HCT116 (cell line): Measurements from ENCODE around the gene NPLOC4.

Experiments used
- CTCF ChIP-seq, 3 experiments: fragments of 200-600 bp in 1 of 3; sonication (generic) in 1 of 3; IDR thresholded peaks in 2 of 3; conservative IDR thresholded peaks in 1 of 3; 2 replicates each; pipeline ENCODE4 v1.5.1; 2012 to 2017; ENCODE audit warnings: low read depth in 2 of 3, low read length in 2 of 3, antibody characterized with exemption in 1 of 3, borderline replicate concordance in 1 of 3, control low read depth in 1 of 3, mild to moderate bottlenecking in 1 of 3, mixed read lengths in 1 of 3, mixed run types in 1 of 3, moderate library complexity in 1 of 3; ENCODE audit not compliant: insufficient read depth in 1 of 3
- EZH2 ChIP-seq: fragments of 200-600 bp; sonication (generic); IDR thresholded peaks from 2 replicates; pipeline ENCODE4 v1.6.1; 2017; ENCODE audit warnings: antibody characterized with exemption, mixed run types
- EZH2phosphoT487 ChIP-seq: fragments of 200-600 bp; IDR thresholded peaks from 2 replicates; pipeline ENCODE4 v1.6.1; 2018; ENCODE audit warnings: antibody characterized with exemption, borderline replicate concordance
- FOSL1 ChIP-seq: IDR thresholded peaks from 2 replicates; pipeline ENCODE4 v1.6.1; 2012; ENCODE audit warnings: low read depth
- JUND ChIP-seq: IDR thresholded peaks from 2 replicates; pipeline ENCODE4 v1.6.1; 2012
- POLR2A ChIP-seq: IDR thresholded peaks from 2 replicates; pipeline ENCODE4 v1.7.0; 2011; ENCODE audit warnings: borderline replicate concordance; ENCODE audit not compliant: insufficient read depth, insufficient read length; ENCODE audit errors: extremely low read depth
- POLR2AphosphoS5 ChIP-seq: IDR thresholded peaks from 2 replicates; pipeline ENCODE4 v1.6.1; 2011; ENCODE audit warnings: mild to moderate bottlenecking, low read depth, low read length, moderate library complexity
- SIN3A ChIP-seq: IDR thresholded peaks from 2 replicates; pipeline ENCODE4 v1.6.1; 2012; ENCODE audit warnings: low read depth
- SP1 ChIP-seq: IDR thresholded peaks from 2 replicates; pipeline ENCODE4 v1.6.1; 2012; ENCODE audit warnings: low read depth
- TCF7L2 ChIP-seq: IDR thresholded peaks from 2 replicates; pipeline ENCODE4 v1.7.0; 2011; ENCODE audit warnings: borderline replicate concordance, inconsistent platforms; ENCODE audit not compliant: insufficient read depth, insufficient read length; ENCODE audit errors: extremely low read depth
- YY1 ChIP-seq: IDR thresholded peaks from 2 replicates; pipeline ENCODE4 v1.6.1; 2011; ENCODE audit warnings: low read length, low read depth, moderate library complexity, mild to moderate bottlenecking; ENCODE audit not compliant: insufficient replicate concordance; ENCODE audit errors: extremely low read depth
- ZBTB33 ChIP-seq: IDR thresholded peaks from 2 replicates; pipeline ENCODE4 v1.6.1; 2011; ENCODE audit warnings: mild to moderate bottlenecking, low read length, moderate library complexity; ENCODE audit not compliant: insufficient replicate concordance; ENCODE audit errors: extremely low read depth
- TF ChIP-seq, protein P1 (sequence below): IDR thresholded peaks from 2 replicates; pipeline ENCODE4 v1.6.1; 2012
- TF ChIP-seq, protein P2 (sequence below): IDR thresholded peaks from 2 replicates; pipeline ENCODE4 v1.6.1; 2012; ENCODE audit warnings: low read depth

- TF ChIP-seq EZH2phosphoT487 = no peak
- TF ChIP-seq POLR2AphosphoS5 = peak; percentile 82
- peak; percentile 17 for TF ChIP-seq YY1
- peak; percentile 66 for TF ChIP-seq POLR2A
- no peak for TF ChIP-seq CTCF (IDR thresholded peaks at IDR 0.05 in 2 of 3, conservative IDR thresholded peaks at IDR 0.05 in 1 of 3; ENCODE audit: borderline replicate concordance in 1 of 3, insufficient read depth in 1 of 3, low read depth in 2 of 3, low read length in 2 of 3)
- TF ChIP-seq, protein P1, sequence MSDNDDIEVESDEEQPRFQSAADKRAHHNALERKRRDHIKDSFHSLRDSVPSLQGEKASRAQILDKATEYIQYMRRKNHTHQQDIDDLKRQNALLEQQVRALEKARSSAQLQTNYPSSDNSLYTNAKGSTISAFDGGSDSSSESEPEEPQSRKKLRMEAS = peak; percentile 83
- TF ChIP-seq SIN3A = peak; percentile 94; the same call in 1 of the 2 replicates
- no peak for TF ChIP-seq FOSL1
- no peak for TF ChIP-seq TCF7L2
- TF ChIP-seq EZH2 = no peak
- TF ChIP-seq, protein P2, sequence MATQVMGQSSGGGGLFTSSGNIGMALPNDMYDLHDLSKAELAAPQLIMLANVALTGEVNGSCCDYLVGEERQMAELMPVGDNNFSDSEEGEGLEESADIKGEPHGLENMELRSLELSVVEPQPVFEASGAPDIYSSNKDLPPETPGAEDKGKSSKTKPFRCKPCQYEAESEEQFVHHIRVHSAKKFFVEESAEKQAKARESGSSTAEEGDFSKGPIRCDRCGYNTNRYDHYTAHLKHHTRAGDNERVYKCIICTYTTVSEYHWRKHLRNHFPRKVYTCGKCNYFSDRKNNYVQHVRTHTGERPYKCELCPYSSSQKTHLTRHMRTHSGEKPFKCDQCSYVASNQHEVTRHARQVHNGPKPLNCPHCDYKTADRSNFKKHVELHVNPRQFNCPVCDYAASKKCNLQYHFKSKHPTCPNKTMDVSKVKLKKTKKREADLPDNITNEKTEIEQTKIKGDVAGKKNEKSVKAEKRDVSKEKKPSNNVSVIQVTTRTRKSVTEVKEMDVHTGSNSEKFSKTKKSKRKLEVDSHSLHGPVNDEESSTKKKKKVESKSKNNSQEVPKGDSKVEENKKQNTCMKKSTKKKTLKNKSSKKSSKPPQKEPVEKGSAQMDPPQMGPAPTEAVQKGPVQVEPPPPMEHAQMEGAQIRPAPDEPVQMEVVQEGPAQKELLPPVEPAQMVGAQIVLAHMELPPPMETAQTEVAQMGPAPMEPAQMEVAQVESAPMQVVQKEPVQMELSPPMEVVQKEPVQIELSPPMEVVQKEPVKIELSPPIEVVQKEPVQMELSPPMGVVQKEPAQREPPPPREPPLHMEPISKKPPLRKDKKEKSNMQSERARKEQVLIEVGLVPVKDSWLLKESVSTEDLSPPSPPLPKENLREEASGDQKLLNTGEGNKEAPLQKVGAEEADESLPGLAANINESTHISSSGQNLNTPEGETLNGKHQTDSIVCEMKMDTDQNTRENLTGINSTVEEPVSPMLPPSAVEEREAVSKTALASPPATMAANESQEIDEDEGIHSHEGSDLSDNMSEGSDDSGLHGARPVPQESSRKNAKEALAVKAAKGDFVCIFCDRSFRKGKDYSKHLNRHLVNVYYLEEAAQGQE = no peak
- TF ChIP-seq JUND = no peak
- TF ChIP-seq SP1 = peak; percentile 99
- no peak for TF ChIP-seq ZBTB33
Observed at GRCh38 chr17:81683584-81684441, 46.9 kb upstream of the NPLOC4 start, which contains the start of the genes ARL16 and HGS.
